A673 (cell line): ENCODE results near the gene LIX1L. TPM values are rescaled to one million over a fixed set of nuclear protein-coding genes. Genes with fewer than 3 reads are reported as not detected.

ENCODE experiments used
- BruUV-seq: library from RNA; stranded (reverse); fragments of 400-500 nt; replicated peaks from 2 replicates; lab custom pipeline; 2021; lab: Mats Ljungman, UMichigan
- CTCF ChIA-PET: fragments of 300-600 bp; sonication (Branson Sonifier 250); formaldehyde crosslinking; loops from one replicate; lab custom pipeline; 2022; ENCODE audit warnings: antibody characterized with exemption; lab: Charles Lee
- POLR2A ChIA-PET: fragments of 300-600 bp; sonication (Branson Sonifier 250); formaldehyde crosslinking; loops from one replicate; lab custom pipeline; 2022; ENCODE audit warnings: antibody characterized with exemption; ENCODE audit not compliant: low non-redundant PET; lab: Charles Lee
- DNase-seq: peaks from one replicate; pipeline ENCODE4 v3.0.0-alpha.2; 2015; ENCODE audit warnings: low spot score
- H3K27ac ChIP-seq: fragments of 200-600 bp; sonication (generic); 2 replicates; pipeline ENCODE4 v1.5.1; 2016; ENCODE audit warnings: mixed run types, low read depth, mild to moderate bottlenecking, mixed read lengths, antibody characterized with exemption, low read length; ENCODE audit not compliant: poor library complexity, severe bottlenecking
- H3K27me3 ChIP-seq: fragments of 200-600 bp; sonication (generic); replicated peaks from 2 replicates; pipeline ENCODE4 v1.6.1; 2017; ENCODE audit warnings: mixed run types, low read depth, mild to moderate bottlenecking, mixed read lengths, antibody characterized with exemption, low read length; ENCODE audit not compliant: insufficient read depth, poor library complexity
- H3K36me3 ChIP-seq: fragments of 200-600 bp; sonication (generic); 2 replicates; pipeline ENCODE4 v1.6.1; 2016; ENCODE audit warnings: mixed run types, mild to moderate bottlenecking, mixed read lengths, antibody characterized with exemption, low read length; ENCODE audit not compliant: insufficient read depth, poor library complexity, severe bottlenecking
- H3K4me1 ChIP-seq: fragments of 200-600 bp; sonication (generic); 2 replicates; pipeline ENCODE4 v1.6.1; 2017; ENCODE audit warnings: mixed run types, mild to moderate bottlenecking, mixed read lengths, antibody characterized with exemption, low read length; ENCODE audit not compliant: insufficient read depth, poor library complexity, severe bottlenecking
- H3K4me3 ChIP-seq: fragments of 200-600 bp; sonication (generic); 2 replicates; pipeline ENCODE4 v1.5.1; 2016; ENCODE audit warnings: low read depth, mixed run types, mild to moderate bottlenecking, mixed read lengths, low read length; ENCODE audit not compliant: poor library complexity, severe bottlenecking
- H3K9me3 ChIP-seq: fragments of 200-600 bp; sonication (generic); 2 replicates; pipeline ENCODE4 v1.6.1; 2016; ENCODE audit warnings: mixed run types, low read depth, mild to moderate bottlenecking, mixed read lengths, antibody characterized with exemption, low read length; ENCODE audit not compliant: poor library complexity, severe bottlenecking
- CTCF ChIP-seq: fragments of 300-800, 200-600 bp; sonication (generic); conservative IDR thresholded peaks from 2 replicates; pipeline ENCODE4 v1.5.1; 2017; ENCODE audit warnings: low read depth, mild to moderate bottlenecking, antibody characterized with exemption, low read length, moderate library complexity, mixed read lengths
- EZH2 ChIP-seq: fragments of 200-600 bp; sonication (generic); IDR thresholded peaks from 2 replicates; pipeline ENCODE4 v1.6.1; 2017; ENCODE audit warnings: borderline replicate concordance, low read depth, mild to moderate bottlenecking, mixed read lengths, antibody characterized with exemption, low read length; ENCODE audit not compliant: poor library complexity, severe bottlenecking
- intact Hi-C: fragments of 100-400 bp; cut with micrococcal nuclease; formaldehyde crosslinking; loops from one replicate; pipeline ENCODE4 v1.10.0; 2022; ENCODE audit not compliant: unreplicated experiment
- total RNA-seq: library from RNA; stranded (reverse); gene quantifications from 2 replicates; pipeline ENCODE4 v1.2.3, GENCODE V29; 2021

Gene LIX1L
- total RNA-seq, 1 experiment from 2014 or later = 40.1 TPM

GRCh38 chr1:145994391-145995120 is 36.7 kb upstream of the LIX1L start:
- intact Hi-C loops = loop anchor here (1.0 to 5.0 kb wide), 2 partner anchors 9 to 137 kb away; partner anchors contain the start of gene PIAS3
- peaks cover 42% of the 10 kb centered on the region for H3K36me3 ChIP-seq
- peak overlapping the region; percentile 67 for H3K4me3 ChIP-seq
- POLR2A ChIA-PET = interaction anchor here (0.9 kb wide), 1 partner anchor 67 kb away, joined by 3 read pairs; the partner anchor contains the start of gene RBM8A
- no peak for DNase-seq
- CTCF ChIA-PET = no interaction called here
- TF ChIP-seq CTCF = no peak
- no peak for TF ChIP-seq EZH2
- no peaks in the 10 kb centered on the region for H3K27me3 ChIP-seq
- peak overlapping the region; percentile 72 for H3K27ac ChIP-seq
- no peaks in the 10 kb centered on the region for H3K9me3 ChIP-seq
- no TSS peak for BruUV-seq
- H3K4me1 ChIP-seq = peaks cover 35% of the 10 kb centered on the region

- peak overlapping the region; percentile 19 for H3K27ac ChIP-seq
- POLR2A ChIA-PET = interaction anchor here (0.9 kb wide), 1 partner anchor 66 kb away, joined by 3 read pairs; the partner anchor contains the start of gene RBM8A
- TF ChIP-seq CTCF = no peak
- no peak for TF ChIP-seq EZH2
These were observed 36.0 kb upstream of the LIX1L start for GRCh38 chr1:145993618-145994390.

GRCh38 chr1:145992958-145993617 is 35.3 kb upstream of the LIX1L start:
- Histone ChIP-seq H3K36me3 (peaks cover 42% of the 10 kb centered on the region), H3K27me3 (no peaks in the 10 kb centered on the region), H3K9me3 (no peaks in the 10 kb centered on the region), H3K4me1 (peaks cover 33% of the 10 kb centered on the region), H3K27ac (peak overlapping the region; percentile 19), H3K4me3 (peak overlapping the region; percentile 67)
- intact Hi-C loops = no loop called here
- no peak for TF ChIP-seq EZH2
- TF ChIP-seq CTCF = no peak
- DNase-seq = no peak
- BruUV-seq = no TSS peak
- ChIA-PET CTCF (no interaction called here), POLR2A (no interaction called here)

More at GRCh38 chr1:145993618-145994390, 36.0 kb upstream of the LIX1L start:
- H3K4me1 ChIP-seq = peaks cover 35% of the 10 kb centered on the region
- no peak for DNase-seq
- peaks cover 42% of the 10 kb centered on the region for H3K36me3 ChIP-seq
- BruUV-seq = no TSS peak
- intact Hi-C loops = loop anchor here (1.0 kb wide), 1 partner anchor 9 kb away; no protein-coding TSS in a partner anchor
- H3K4me3 ChIP-seq = peak overlapping the region; percentile 67
- CTCF ChIA-PET = no interaction called here
- no peaks in the 10 kb centered on the region for H3K27me3 ChIP-seq
- H3K9me3 ChIP-seq = no peaks in the 10 kb centered on the region
